HG03354 (cell line): ENCODE measurements around the gene ARL3.

Experiments
- ATAC-seq: cut with Tn5 transposase; IDR thresholded peaks from one replicate; pipeline ENCODE4 v1.9.1; 2021; ENCODE audit warnings: mild to moderate bottlenecking; ENCODE audit not compliant: unreplicated experiment, poor library complexity, severe bottlenecking

Gene ARL3

GRCh38 chr10:102627291-102627735 lies 86.9 kb downstream of the ARL3 start:
- ATAC-seq: no peak

GRCh38 chr10:102626026-102626685 lies 88.0 kb downstream of the ARL3 start:
- no peak for ATAC-seq

GRCh38 chr10:102624751-102625645 lies 89.2 kb downstream of the ARL3 start:
- ATAC-seq: no peak

GRCh38 chr10:102624094-102624493 lies 90.1 kb downstream of the ARL3 start:
- no peak for ATAC-seq
